Activated CD8-positive, alpha-beta memory T cell treated with anti-CD3 and anti-CD28 coated beads, Interleukin-2, amount 50 U/mL, for 24 hours (primary cell): Measurements from ENCODE around the gene ABT1.

Source experiments
- DNase-seq: peaks from one replicate; pipeline ENCODE4 v3.0.0-alpha.2; 2020; ENCODE audit errors: extremely low read depth

Gene ABT1

DNA sequence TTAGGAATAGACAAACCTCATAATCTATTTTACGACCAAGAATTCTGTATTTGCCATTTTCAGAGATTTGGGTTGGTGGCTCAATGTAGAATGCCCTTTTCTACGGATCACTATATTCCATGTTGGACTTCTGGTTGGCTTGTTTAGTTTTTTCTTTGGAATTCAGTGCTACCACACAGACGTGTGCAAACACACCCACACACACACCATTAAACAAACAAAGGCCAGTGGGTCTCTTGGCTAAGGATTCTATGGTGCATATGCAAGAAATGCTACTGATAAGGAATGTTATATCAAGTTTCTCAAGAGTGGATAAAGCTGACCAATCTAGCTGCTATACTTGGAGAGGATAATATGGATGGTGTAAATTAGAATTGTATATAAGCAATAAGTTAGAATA is 8.0 kb downstream of the ABT1 start:
- DNase-seq: no peak

DNA sequence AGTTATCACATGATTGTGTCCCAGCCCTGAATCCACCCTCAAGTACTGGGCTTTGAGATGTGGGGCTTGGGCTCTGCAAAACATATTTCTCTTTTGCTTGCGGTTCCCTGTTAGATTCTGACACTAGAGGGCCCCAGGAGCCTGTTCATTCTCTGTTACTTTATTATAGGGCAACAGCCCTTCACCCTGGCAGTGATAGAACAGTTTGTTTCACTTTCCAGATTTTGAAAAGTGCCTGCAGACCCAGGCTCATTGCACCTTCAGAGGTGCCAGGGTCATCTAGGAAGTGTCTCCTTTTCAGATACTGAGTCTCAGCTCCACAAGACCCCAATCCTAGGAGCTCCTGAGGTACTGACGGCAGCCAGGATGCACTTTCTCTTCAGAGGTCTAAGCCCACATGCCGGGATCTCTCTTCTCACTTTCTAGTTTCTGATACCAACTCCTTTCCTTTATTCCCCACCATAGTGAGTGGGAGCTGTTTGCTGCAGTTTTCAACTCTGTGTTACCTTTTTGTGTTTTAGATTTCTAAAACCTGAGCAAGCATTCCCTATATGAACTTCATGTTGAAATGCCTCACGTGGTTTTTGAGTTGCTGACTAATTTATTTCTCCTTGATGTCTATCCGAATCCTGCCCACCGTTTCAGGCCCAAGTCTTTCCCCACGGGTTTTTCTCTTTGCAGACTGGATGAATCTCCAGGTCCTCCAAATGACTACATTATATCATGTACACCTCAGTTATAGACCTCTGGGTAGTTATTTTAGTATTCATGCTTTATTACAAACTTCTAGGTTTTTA is 10.9 kb downstream of the ABT1 start:
- peak; percentile 17 for DNase-seq

DNA sequence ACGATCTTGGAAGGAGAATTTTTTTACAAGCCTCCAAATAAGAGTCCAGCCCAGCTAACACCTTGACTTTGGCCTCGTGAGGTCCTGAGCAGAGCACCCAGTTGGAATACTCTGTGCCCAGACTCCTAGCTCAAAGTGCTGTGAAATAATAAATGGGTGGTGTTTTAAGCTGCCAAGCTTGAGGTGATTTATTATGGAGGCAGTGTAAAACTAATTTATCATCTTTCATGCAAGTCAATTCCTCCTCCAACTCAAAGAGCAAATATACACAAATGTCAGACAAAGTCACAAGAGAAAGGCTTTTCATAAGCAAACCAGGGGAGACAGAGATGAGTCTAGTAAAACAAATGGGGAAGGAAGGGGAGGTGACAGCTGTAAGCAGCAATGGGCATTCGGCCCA is 12.7 kb downstream of the ABT1 start:
- DNase-seq: no peak

DNA sequence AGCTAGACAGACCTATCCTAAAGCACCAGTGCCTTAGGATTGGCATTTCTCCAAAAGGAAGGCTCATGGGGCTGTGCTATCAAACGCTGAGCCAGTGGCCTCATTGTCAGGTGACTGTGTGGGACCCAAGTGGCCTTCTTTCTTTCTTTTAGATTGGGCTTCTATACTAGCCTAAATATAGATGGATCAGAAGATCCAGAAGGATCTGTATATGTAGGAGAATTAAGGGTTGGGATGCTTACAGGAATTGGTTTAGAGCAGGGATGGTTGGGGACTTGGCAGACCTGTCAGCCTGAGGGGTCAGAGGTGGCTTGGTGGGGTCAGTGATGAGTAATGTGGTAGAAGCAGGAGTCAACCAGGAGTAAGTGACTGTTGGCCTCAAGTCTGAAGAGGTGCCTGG is 14.8 kb downstream of the ABT1 start:
- DNase-seq: no peak

DNA sequence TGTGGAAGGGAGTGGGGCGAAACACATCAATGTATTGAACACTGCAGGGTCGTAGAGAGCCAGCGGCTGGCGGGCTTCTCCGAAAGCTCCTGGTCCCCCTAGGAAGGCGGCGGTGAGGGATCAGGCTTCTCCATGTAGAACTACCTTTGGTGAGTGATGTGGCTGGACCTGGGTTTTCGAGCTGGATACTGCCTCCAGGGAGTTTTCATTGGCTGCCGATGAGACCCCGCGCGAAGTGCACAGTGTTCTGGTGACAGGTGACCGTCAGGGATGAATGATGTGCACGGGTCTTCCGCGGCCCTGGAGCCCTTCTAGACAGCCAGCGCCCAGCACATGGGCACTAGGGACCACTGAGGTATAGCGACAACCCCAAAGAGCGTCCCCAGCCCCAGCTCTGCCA is 16.4 kb downstream of the ABT1 start:
- no peak for DNase-seq

DNA sequence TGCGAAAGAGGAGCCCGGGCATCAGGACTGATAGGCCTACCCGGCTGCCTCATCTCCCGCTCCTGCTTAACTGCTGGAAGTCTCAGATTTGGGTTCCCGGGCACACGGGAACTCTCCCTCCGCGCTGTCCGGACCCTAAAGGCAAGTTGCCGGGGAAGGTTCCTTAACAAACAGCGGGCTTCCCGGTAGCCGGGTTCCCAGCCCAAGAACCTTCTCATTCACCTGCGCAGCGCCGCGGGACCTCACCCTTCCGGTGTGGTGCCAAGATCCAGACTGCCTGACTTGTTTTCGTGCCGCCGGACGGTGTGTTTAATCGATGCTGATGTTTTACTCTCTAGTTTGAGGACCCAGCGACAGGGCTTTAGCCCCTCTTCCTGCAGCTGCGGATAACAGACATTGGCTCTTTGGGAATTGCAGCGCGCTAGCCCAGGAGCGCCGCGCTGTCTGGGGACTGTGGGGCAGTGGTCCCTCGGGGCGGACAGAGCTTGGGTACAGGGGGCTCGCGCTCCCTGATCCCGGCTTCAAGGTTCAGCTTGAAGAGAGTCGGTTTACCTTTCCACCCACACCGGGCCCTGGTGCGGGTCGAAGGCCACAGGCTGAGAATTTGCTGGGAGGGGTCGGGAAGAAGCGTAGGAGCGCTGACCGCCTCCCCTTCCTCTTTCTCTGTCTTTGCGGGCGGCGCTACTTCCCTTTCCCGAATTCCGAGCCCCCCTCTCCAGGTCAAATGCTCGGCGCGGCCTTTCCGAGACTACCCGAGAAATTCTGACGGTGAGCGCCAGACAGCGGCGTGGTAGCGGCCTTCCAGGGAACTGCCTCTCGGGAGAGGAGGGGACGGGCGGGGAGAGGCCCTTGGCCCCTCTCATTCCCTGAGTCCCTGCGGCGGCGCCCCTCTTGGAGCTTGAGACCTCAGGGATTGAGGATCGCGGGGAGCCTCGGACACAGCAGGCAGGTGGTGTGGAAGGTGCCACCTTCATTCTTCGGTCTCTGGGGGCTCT is 17.2 kb downstream of the ABT1 start:
- DNase-seq: no peak

DNA sequence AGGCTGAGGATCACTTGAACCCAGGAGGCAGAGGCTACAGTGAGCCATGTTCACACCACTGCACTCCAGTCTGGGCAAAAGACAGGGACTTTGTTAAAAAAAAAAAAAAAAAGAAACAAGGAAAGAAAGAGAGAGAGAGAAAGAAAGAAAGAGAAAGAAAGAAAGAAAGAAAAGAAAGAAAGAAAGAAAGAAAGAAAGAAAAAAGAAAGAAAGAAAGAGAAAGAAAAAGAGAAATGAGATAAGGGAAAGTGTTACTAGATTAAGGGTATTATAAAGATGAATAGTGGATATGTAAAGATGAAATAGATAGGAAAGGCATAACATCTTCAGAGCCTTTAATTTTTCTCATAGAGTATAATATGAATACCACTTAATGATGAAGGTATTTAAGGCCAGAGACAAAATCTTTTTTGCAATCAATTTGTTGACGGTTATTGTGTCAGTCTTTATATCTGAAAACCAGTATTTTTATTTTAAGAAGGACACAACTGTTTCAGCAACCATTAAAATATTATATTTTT is 26.6 kb downstream of the ABT1 start:
- DNase-seq: no peak

DNA sequence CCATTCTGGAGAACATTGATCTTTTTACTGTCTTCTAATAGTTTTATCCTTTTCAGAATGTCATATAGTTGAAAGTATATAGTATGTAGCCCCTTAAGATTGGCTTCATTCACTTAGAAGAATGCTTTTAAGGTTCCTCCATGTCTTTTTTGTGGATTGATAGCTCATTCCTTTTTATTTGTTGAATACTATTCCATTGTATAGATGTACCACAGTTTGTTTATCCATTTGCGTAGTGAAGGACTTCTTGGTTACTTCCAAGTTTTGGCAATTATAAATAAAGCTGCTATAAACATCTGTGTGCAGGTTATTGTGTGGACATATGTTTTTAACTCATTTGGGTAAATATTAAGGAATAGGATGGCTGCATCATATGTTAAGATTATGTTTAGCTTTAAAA is 27.8 kb downstream of the ABT1 start:
- no peak for DNase-seq

DNA sequence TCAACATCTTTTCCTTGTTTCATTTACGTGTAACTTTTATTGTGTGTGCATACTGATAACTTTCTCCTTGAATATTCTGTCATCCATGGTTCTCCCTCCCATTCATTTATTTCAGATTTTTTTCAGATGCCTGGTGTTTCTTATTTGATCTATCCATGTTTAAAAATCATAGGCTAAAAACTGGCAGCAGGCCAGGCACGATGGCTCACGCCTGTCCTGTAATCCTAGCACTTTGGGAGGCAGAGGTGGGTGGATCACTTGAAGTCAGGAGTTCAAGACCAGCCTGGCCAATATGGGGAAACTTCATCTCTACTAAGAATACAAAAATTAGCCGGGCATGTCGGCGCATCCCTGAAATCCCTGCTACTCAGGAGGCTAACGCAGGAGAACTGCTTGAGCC is 31.1 kb downstream of the ABT1 start:
- DNase-seq: no peak

DNA sequence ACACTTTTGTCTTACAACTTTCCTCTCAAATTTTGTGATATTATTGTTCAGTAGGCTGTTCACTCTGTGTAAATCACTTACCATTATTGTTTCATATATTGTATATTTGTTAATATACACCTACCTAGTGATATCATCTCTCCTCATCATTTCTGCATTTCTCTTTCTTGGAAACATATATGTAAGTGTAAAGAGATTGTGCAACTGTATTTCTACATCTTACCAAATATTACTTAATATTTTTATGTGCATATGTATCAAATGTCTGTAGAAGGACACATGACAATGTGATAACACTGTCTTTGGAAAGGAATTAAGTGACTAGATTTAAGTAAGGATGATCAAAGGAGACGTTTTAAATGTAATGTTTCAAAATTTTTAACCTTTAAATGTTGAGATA is 32.6 kb downstream of the ABT1 start:
- no peak for DNase-seq

DNA sequence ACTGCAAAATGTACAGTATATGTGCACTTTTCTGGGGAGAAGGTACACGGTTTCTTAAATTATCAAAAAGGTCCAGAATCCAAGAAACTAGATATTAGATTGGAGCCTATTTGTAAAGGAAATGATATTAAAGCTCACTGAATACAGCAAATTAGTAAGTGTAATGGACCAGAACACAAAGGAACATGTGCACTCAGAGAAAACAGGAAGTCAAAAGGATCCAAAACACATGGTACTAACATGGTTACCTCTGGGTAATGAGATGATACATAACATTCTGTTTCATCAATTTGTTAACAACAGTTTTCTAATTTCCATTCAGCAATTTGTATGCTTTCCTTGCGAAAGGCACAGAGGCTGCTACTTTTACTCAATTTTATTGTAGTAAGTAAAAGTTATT is 44.1 kb downstream of the ABT1 start:
- DNase-seq: no peak

DNA sequence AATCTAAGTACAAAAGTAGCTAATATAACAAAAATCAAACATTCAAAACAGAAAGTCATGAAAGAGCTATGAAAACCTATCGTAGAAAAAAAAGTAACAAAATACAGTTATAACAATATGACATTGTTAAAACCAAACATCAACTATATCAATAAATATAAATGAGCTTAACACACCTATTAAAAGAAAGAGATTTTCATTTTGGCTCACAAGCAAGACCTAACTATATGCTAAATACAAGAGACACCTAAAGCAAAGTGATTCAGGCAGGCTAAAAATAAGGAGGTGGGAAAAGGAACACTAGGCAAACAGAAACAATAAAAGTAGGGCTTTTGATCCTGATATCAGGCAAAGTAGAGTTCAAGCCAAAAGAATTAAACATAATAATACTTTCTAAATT is 49.3 kb downstream of the ABT1 start:
- no peak for DNase-seq
